Neuronal stem cell (in vitro differentiated cells): ENCODE data around the gene PGGHG.
"Not testable (repeated sequence)": the region's sequence is repeated elsewhere in the genome, so short reads cannot be mapped to it uniquely, and the experiment has no call there.

Experiments
- DNase-seq: peaks from one replicate; pipeline ENCODE4 v3.0.0-alpha.2; 2013; ENCODE audit warnings: low spot score
- H2AFZ ChIP-seq: one replicate; pipeline ENCODE4 v1.6.1; 2013; ENCODE audit warnings: mild to moderate bottlenecking, low read length, inconsistent platforms
- H2AK5ac ChIP-seq: 2 replicates; pipeline ENCODE4 v1.6.1; 2013; ENCODE audit warnings: low read depth, mild to moderate bottlenecking, inconsistent platforms, low read length, moderate library complexity, mixed read lengths
- H2BK120ac ChIP-seq: 2 replicates; pipeline ENCODE4 v1.6.1; 2013; ENCODE audit warnings: low read depth, mild to moderate bottlenecking, inconsistent platforms, low read length, moderate library complexity, mixed read lengths
- H2BK12ac ChIP-seq: one replicate; pipeline ENCODE4 v1.6.1; 2013; ENCODE audit warnings: low read length, inconsistent platforms
- H2BK15ac ChIP-seq: 2 replicates; pipeline ENCODE4 v1.6.1; 2013; ENCODE audit warnings: mild to moderate bottlenecking, low read length, inconsistent platforms, mixed read lengths
- H2BK5ac ChIP-seq: one replicate; pipeline ENCODE4 v1.6.1; 2013; ENCODE audit warnings: inconsistent platforms, mild to moderate bottlenecking, low read length, moderate library complexity
- H3K14ac ChIP-seq: one replicate; pipeline ENCODE4 v1.6.1; 2013; ENCODE audit warnings: low read length, inconsistent platforms
- H3K18ac ChIP-seq: 2 replicates; pipeline ENCODE4 v1.6.1; 2013; ENCODE audit warnings: low read length, inconsistent platforms
- H3K23ac ChIP-seq: 2 replicates; pipeline ENCODE4 v1.6.1; 2013; ENCODE audit warnings: low read depth, mild to moderate bottlenecking, mixed read lengths, low read length, inconsistent platforms; ENCODE audit not compliant: poor library complexity
- H3K27ac ChIP-seq: replicated peaks from 3 replicates; pipeline ENCODE4 v1.5.1; 2013; ENCODE audit warnings: low read length, inconsistent platforms
- H3K27me3 ChIP-seq, 3 experiments: 2 replicates each; pipeline ENCODE4 v1.6.1; 2013; ENCODE audit warnings: low read length in 3 of 3, mild to moderate bottlenecking in 2 of 3, inconsistent platforms in 1 of 3, low read depth in 1 of 3, mixed read lengths in 1 of 3, moderate library complexity in 1 of 3; ENCODE audit not compliant: control insufficient read depth in 3 of 3, insufficient read depth in 3 of 3
- H3K36me3 ChIP-seq, 2 donors: replicated peaks in 1 of 2; 2 replicates each; pipeline ENCODE4 v1.6.1; 2013; ENCODE audit warnings: low read length in 2 of 2; ENCODE audit not compliant: control insufficient read depth in 2 of 2, insufficient read depth in 2 of 2
- H3K4ac ChIP-seq: 2 replicates; pipeline ENCODE4 v1.6.1; 2013; ENCODE audit warnings: inconsistent platforms, mild to moderate bottlenecking, low read length, moderate library complexity
- H3K4me1 ChIP-seq, 2 donors: 1 replicate in 1 of 2; 2 replicates in 1 of 2; pipeline ENCODE4 v1.6.1; 2013; ENCODE audit warnings: low read length in 2 of 2, low read depth in 1 of 2; ENCODE audit not compliant: control insufficient read depth in 2 of 2, insufficient read depth in 1 of 2
- H3K4me2 ChIP-seq: one replicate; pipeline ENCODE4 v1.6.1; 2013; ENCODE audit warnings: mild to moderate bottlenecking, low read length, inconsistent platforms; ENCODE audit not compliant: insufficient read depth, poor library complexity, severe bottlenecking
- H3K4me3 ChIP-seq, 2 donors: 2 replicates each; pipeline ENCODE4 v1.5.1; 2013; ENCODE audit warnings: low read length in 2 of 2, mild to moderate bottlenecking in 2 of 2, inconsistent platforms in 1 of 2, moderate library complexity in 1 of 2
- H3K79me1 ChIP-seq: one replicate; pipeline ENCODE4 v1.6.1; 2013; ENCODE audit warnings: low read depth, mild to moderate bottlenecking, inconsistent platforms, low read length, moderate library complexity
- H3K9ac ChIP-seq: one replicate; pipeline ENCODE4 v1.6.1; 2013; ENCODE audit warnings: mild to moderate bottlenecking, low read depth, low read length, inconsistent platforms; ENCODE audit not compliant: poor library complexity
- H3K9me3 ChIP-seq, 2 donors: replicated peaks in 1 of 2; 2 replicates each; pipeline versions ENCODE3 to v1.6.1; 2013; ENCODE audit warnings: low read length in 2 of 2, mild to moderate bottlenecking in 2 of 2, inconsistent platforms in 1 of 2, low read depth in 1 of 2, mixed read lengths in 1 of 2, moderate library complexity in 1 of 2; ENCODE audit not compliant: control insufficient read depth in 2 of 2, insufficient read depth in 1 of 2
- H4K8ac ChIP-seq: one replicate; pipeline ENCODE4 v1.6.1; 2013; ENCODE audit warnings: low read depth, mild to moderate bottlenecking, inconsistent platforms, low read length, moderate library complexity
- H4K91ac ChIP-seq: one replicate; pipeline ENCODE4 v1.6.1; 2013; ENCODE audit warnings: low read length, low read depth, mild to moderate bottlenecking, inconsistent platforms; ENCODE audit not compliant: poor library complexity
- whole genome bisulfite sequencing, 2 donors: extraction: QIAGEN DNeasy Blood & Tissue Kit; methylation state at CpG; one replicate each; pipeline ENCODE4 v1.1.7; 2013; ENCODE audit warnings: missing lambda C conversion rate in 2 of 2, mixed read lengths in 1 of 2; ENCODE audit not compliant: insufficient read length in 2 of 2, insufficient replicate concordance in 1 of 2; ENCODE audit errors: extremely low coverage in 2 of 2; 5-methylcytosine and 5-hydroxymethylcytosine counted together

Gene PGGHG

GRCh38 chr11:326842-327580, 38.1 kb downstream of the PGGHG start:
- Histone ChIP-seq H4K91ac (no peak overlapping the region), H3K4me3 (no peak overlapping the region), H2BK12ac (peak overlapping the region; percentile 88), H3K9me3 (peaks cover 0 to 9% of the 10 kb centered on the region in 2 donors), H3K9ac (peak overlapping the region; percentile 56), H3K18ac (peak overlapping the region; percentile 81), H2BK120ac (peak overlapping the region; percentile 76), H3K27me3 (no peaks in the 10 kb centered on the region), H2BK5ac (peak overlapping the region; percentile 54), H2AFZ (peak overlapping the region; percentile 74), H2AK5ac (peak overlapping the region; percentile 100), H3K27ac (no peak overlapping the region), H2BK15ac (peak overlapping the region; percentile 60), H3K4me2 (no peak overlapping the region), H3K4ac (peak overlapping the region; percentile 91), H4K8ac (no peak overlapping the region), H3K4me1 (peaks cover 3 to 23% of the 10 kb centered on the region in 2 donors), H3K14ac (no peak overlapping the region), H3K79me1 (no peaks in the 10 kb centered on the region), H3K23ac (no peak overlapping the region), H3K36me3 (no peaks in the 10 kb centered on the region)
- no peak for DNase-seq
- WGBS, 2 donors = no CpG with 5 or more reads among the region's 19 CpGs

DNA sequence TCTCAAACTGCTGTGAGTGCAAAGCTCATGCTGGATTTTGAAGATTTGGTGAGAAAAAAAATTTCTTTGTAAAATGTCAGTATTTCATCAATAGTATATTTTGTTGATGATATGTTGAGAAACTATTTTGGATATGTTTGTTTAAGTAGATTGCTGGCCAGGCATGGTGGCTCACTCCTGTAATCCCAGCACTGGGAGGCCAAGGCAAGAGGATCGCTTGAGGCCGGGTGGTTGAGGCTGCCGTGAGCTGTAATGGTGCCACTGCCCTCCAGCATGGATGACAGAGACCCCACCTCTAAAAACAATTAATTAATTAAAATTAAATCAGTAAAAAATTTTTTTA, 38.6 kb downstream of the PGGHG start:
- Histone ChIP-seq H3K36me3 (no peaks in the 10 kb centered on the region), H2BK12ac (no peak overlapping the region), H3K27ac (no peak overlapping the region), H3K4ac (no peak overlapping the region), H3K9ac (no peak overlapping the region), H3K27me3 (no peaks in the 10 kb centered on the region), H4K8ac (no peak overlapping the region), H3K79me1 (no peaks in the 10 kb centered on the region), H3K23ac (no peak overlapping the region), H2AFZ (no peak overlapping the region), H3K4me1 (peaks cover 3 to 23% of the 10 kb centered on the region in 2 donors), H3K18ac (no peak overlapping the region), H3K14ac (no peak overlapping the region), H3K4me3 (no peak overlapping the region), H4K91ac (no peak overlapping the region), H3K4me2 (no peak overlapping the region), H2BK5ac (no peak overlapping the region), H2AK5ac (peak overlapping the region; percentile 100), H2BK15ac (no peak overlapping the region), H2BK120ac (no peak overlapping the region), H3K9me3 (peaks cover 0 to 10% of the 10 kb centered on the region in 2 donors)
- no peak for DNase-seq
- WGBS, 2 donors = no CpG with 5 or more reads among the region's 3 CpGs

DNA sequence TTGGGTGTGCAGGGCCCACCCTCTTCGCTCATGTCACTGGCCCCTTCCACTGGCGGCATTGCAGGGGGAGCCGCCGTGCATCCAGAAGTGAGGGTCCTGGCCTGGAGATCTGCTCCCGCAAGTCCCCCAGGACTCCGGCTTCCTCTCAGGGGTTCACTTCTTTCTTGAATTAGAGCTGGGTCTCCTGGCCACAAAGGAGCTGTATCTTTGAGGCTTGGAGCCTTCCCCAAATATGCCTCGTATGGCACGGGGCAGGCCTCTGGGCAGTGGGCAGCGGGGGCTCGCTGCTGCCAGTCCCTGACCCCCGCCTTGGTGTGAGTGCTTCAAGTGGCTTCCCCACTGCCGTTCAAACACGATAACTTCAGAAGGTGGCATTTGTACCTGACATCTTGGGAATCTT, 39.1 kb downstream of the PGGHG start:
- no peaks in the 10 kb centered on the region for H3K27me3 ChIP-seq
- no peak overlapping the region for H3K4me2 ChIP-seq
- H3K4me3 ChIP-seq = no peak overlapping the region
- no peak for DNase-seq
- no CpG with 5 or more reads among the region's 13 CpGs for WGBS, 2 donors
- H4K8ac ChIP-seq = no peak overlapping the region
- no peak overlapping the region for H3K9ac ChIP-seq
- H2BK15ac ChIP-seq = no peak overlapping the region
- H3K9me3 ChIP-seq = peaks cover 1 to 15% of the 10 kb centered on the region in 2 donors
- no peaks in the 10 kb centered on the region for H3K36me3 ChIP-seq
- H2AFZ ChIP-seq = no peak overlapping the region
- peak overlapping the region; percentile 81 for H3K18ac ChIP-seq
- no peak overlapping the region for H3K23ac ChIP-seq
- H3K4me1 ChIP-seq = peaks cover 3 to 23% of the 10 kb centered on the region in 2 donors
- peak overlapping the region; percentile 72 for H2BK5ac ChIP-seq
- no peak overlapping the region for H2BK120ac ChIP-seq
- H2BK12ac ChIP-seq = no peak overlapping the region
- peak overlapping the region; percentile 78 for H2AK5ac ChIP-seq
- H3K4ac ChIP-seq = peak overlapping the region; percentile 71
- H4K91ac ChIP-seq = no peak overlapping the region
- H3K14ac ChIP-seq = no peak overlapping the region
- no peak overlapping the region for H3K27ac ChIP-seq
- H3K79me1 ChIP-seq = no peaks in the 10 kb centered on the region

- not testable (repeated sequence) for H3K27me3 ChIP-seq, H3K36me3 ChIP-seq, H3K23ac ChIP-seq, H2AK5ac ChIP-seq, H4K8ac ChIP-seq, H3K4me2 ChIP-seq, H3K79me1 ChIP-seq, H2AFZ ChIP-seq, H2BK12ac ChIP-seq, H2BK15ac ChIP-seq, H3K9ac ChIP-seq, H2BK5ac ChIP-seq, H3K18ac ChIP-seq, H4K91ac ChIP-seq, H3K14ac ChIP-seq, DNase-seq, H3K4ac ChIP-seq, H2BK120ac ChIP-seq, H3K27ac ChIP-seq, H3K4me3 ChIP-seq
- Histone ChIP-seq H3K4me1 (peaks cover 7 to 24% of the 10 kb centered on the region in 2 donors), H3K9me3 (peaks cover 3 to 18% of the 10 kb centered on the region in 2 donors)
- no CpG with 5 or more reads among the region's 15 CpGs for WGBS, 2 donors
Measured at GRCh38 chr11:328516-329100, 39.7 kb downstream of the PGGHG start.
